Measurements from ENCODE around the gene ZBTB34.

- TF ChIP-seq, protein P1, sequence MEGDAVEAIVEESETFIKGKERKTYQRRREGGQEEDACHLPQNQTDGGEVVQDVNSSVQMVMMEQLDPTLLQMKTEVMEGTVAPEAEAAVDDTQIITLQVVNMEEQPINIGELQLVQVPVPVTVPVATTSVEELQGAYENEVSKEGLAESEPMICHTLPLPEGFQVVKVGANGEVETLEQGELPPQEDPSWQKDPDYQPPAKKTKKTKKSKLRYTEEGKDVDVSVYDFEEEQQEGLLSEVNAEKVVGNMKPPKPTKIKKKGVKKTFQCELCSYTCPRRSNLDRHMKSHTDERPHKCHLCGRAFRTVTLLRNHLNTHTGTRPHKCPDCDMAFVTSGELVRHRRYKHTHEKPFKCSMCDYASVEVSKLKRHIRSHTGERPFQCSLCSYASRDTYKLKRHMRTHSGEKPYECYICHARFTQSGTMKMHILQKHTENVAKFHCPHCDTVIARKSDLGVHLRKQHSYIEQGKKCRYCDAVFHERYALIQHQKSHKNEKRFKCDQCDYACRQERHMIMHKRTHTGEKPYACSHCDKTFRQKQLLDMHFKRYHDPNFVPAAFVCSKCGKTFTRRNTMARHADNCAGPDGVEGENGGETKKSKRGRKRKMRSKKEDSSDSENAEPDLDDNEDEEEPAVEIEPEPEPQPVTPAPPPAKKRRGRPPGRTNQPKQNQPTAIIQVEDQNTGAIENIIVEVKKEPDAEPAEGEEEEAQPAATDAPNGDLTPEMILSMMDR (IDR thresholded peaks at IDR 0.05), result no peak
- TF ChIP-seq POLR2A (IDR thresholded peaks at IDR 0.05), result no peak
These were observed 17.0 kb downstream of the ZBTB34 start for GRCh38 chr9:126877418-126877817.

Data from prostate gland (tissue), 2 donors.